Renal cortex interstitium (tissue), 11 donors: ENCODE results near the gene TNFRSF19. TPM values are rescaled to one million over a fixed set of nuclear protein-coding genes. Genes with fewer than 3 reads are reported as not detected.
"Not testable (repeated sequence)": the region's sequence is repeated elsewhere in the genome, so short reads cannot be mapped to it uniquely, and the experiment has no call there.

Source experiments
- DNase-seq, 11 donors: peaks; one replicate each; pipeline ENCODE4 v3.0.0-alpha.2; 2013; ENCODE audit warnings: low read depth in 9 of 11, low spot score in 4 of 11; ENCODE audit errors: extremely low read depth in 1 of 11
- polyA plus RNA-seq, 3 donors: library from polyadenylated mRNA; unstranded; fragments of 120-200 nt; gene quantifications; one replicate each; pipeline ENCODE4 v1.2.1, GENCODE V29; 2013; ENCODE audit not compliant: insufficient read length in 3 of 3

The TNFRSF19 gene
- polyA plus RNA-seq, 3 donors, result 50.6 to 60.0 (median 54.1) TPM

DNA sequence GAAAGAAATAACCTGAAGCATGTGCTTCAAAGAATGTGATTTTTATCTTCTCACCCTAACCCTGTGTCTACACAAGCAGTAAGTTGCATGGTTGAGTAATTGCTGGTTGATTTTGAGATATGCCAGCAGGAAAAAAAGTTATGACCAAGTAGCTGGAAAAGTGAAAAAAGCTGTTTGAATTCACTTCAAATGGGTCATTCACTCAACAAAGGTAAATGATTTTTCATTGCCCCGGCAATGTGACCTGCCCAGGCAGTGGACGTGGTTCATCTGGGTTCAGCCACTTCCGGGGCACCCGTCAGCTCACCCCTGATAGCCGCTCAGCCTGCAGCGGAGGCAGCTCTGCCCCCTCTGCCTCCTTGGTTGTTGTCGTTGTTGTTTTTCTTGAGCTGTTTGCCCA is 18.5 kb downstream of the TNFRSF19 start:
- no peak for DNase-seq

DNA sequence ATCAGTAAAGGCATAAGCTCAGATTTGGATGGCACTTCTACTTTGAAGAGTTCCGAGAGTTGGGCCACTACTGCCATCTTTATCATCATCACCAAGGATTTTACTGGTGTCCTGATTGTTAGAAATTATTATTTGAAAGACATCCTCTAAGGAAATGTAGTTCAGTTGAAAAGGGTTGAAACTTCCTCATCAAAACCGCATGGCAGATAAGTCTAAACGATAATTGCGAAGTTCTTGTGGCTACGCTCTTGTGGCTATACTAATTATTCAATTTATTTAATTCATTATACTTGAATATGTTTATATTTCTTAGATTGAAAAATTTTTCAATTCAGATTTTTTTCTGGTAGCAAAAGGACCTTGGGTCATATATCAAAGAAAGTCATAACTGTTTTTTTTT is 22.4 kb downstream of the TNFRSF19 start:
- DNase-seq, result no peak

DNA sequence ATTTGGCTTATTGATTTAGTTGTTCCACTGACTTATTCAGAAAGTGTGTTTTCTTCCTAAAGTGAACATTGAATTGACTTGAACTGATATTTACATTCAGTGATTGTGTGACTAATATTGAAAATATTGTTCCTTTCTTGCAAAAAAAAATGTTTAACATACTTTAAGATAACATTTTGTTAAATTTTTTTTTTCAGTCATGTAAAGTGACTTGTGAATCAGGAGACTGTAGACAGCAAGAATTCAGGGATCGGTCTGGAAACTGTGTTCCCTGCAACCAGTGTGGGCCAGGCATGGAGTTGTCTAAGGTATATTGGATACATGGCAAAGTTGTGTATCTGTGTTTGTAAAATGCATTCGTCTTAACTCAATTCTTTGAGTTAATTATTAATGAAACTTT is 22.9 kb downstream of the TNFRSF19 start:
- DNase-seq, result no peak

DNA sequence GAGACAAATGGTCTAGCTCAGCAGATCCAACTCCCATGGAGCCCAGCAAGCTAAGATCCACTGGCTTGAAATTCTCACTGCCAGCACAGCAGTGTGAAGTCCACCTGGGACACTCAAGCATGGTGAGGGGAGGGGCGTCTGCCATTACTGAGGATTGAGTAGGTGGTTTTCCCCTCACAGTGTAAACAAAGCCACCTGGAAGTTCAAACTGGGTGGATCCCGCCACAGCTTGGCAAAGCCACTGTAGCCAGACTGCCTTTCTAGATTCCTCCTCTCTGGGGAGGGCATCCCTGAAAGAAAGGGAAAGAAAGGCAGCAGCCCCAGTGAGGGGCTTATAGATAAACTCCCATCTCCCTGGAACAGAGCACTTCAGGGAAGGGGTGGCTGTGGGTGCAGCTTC is 24.1 kb downstream of the TNFRSF19 start:
- not testable (repeated sequence) for DNase-seq

DNA sequence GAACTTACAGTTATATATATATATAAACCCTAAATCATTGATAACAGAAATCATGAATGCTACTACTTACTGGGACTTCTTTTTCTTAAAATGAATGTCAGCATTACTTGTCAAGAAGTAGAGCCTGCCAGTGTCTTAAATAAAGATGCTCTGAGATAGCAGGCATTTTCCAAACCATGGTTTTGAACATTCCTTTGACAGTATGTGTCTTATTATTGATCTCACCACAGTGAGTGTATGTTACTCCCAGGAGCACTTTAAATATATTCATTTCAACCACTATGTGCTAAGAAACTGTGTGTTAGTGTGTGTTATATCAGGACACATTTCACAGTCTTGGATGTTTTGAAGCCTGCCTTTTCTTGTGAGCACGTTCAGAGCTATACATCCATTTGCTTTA is 28.2 kb downstream of the TNFRSF19 start:
- no peak for DNase-seq

DNA sequence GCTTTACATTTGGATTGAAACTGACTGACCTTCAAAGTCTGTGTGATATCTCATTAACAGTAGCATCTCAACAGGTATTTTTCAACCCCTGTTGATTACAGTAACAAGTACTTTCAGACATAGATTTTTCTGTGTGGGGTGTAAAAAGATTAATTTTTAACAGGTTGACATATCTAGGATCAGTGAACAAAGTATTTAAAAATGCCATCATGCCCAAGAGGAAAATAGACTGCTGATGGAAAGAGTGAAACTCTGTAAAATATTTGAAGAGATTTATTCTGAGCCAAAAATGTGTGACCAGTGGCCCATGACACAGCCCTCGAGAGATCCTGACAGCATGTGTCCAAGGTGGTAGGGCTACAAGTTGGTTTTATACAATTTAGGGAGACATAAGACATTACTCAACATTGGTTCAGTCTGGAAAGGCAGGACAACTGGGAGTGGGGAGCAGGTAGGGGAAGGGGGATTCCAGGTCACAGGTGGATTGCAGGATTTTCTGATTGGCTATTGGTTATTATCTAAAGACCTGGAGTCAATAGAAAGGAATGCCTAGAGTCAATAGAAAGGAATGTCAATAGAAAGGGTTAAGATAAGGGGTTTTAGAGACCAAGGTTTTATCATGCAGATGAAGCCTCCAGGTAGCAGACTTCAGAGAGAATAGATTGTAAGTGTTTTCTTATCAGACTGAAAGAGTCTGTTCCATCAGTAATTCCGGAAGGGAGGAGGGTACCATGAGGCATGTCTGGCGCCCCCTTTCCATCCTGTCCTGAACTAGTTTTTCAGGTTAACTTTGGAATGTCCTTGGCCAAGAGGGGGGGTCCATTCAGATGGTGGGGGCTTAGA is 29.1 kb downstream of the TNFRSF19 start:
- DNase-seq, result no peak

DNA sequence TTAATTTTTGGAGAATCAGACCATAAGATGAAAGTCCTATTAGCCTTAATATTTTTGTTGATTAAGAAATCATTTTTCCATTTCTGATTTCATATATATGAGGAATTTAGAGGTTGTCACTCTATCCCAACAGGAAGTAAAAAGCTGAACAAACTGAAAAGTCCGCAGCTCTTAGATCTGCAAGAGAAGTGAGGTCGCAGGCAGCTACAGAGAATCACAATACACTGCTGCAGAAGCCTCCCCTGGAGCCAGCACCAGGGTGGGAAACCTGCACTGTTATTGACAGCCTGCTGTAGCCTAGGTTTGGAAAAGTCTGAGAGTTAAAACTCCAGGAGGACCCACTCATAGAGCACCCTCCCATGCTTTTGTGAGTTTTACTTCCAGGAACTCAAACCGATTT is 29.9 kb downstream of the TNFRSF19 start:
- no peak for DNase-seq

DNA sequence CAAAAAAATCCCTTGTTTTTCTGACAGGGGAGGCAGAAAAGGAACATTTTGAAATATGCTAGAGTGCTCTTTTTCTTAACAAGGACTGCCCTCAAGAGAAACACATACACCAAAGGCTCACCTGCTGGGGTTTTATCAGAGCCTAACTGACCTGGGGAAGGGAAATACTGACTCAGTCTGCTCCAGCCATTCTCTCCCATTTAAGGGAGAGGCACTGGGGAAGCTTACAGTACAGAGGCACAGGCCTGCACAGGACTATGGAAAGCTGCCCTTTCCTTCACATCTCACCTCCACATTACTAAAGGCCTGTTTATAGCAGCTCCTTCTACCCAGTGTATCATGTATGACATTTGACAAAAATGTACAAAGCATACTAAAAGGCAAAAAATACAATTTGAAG is 30.3 kb downstream of the TNFRSF19 start:
- no peak for DNase-seq

DNA sequence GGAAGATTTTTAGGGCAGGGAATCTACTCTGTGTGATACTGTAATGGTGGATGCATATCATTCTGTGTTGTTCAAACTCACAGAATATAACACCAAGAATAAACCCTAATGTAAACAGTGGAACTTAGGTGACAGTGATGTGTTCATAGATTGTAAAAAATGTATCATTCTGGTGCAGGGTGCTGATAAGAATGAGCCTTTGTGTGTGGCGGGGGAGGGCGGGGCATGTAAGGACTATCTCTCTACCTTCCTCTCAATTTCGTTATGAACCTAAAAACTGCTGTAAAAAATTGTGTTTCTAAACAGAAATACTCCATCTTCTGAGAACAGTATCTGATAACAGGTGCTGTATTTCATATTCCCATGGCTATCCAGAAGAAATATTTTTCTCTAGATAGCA is 35.6 kb downstream of the TNFRSF19 start:
- no peak for DNase-seq

DNA sequence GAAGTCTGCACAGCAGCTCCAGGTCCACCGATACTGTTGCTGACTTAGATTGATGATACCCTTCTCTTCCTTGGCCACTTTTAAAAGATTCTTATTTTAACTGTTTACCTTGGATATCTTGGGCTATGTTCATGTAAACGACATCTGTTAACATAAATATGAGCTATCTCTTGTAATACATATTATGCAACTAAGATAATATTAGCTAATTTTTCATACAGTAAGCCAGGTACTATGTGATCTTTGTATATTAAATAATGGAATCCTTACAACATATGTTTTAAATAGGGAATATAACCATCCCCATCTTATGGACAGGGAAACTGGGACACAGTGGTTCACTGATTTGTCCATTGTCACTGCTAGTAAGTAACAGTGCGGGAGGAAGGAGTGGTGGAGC is 37.9 kb downstream of the TNFRSF19 start:
- no peak for DNase-seq

DNA sequence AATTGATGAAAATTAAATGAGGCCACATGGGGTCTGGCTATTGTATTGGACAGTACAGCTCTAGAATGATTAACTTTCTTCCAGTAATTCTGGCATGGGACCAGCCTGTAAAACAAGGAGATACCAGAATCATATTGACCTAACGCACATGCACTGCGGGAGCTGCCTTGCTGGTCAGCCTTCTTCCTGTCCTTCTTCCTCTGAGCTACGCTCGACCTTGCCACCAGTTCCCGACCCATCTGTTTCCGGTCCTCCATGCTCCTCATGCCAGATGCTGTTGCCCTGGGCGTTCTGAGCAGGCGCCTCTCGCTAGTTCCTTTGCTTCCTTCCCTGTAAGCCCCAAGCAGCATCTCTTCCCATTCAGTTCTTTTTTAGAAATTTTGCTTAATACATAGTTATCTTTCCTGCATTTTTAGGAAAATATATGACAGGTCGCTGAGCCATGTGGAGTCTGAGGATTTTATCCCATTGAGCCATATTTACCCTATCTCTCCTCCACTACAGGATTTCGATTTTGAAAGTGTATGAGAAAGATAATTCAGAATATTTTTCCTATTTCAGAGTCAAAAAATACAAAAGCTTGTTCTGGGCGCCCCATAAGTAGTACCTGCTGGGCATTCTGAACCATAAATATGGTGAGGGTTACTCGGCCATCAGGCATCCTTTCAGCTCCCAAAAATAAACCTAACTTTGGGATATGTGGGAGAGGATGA is 38.6 kb downstream of the TNFRSF19 start:
- no peak for DNase-seq

DNA sequence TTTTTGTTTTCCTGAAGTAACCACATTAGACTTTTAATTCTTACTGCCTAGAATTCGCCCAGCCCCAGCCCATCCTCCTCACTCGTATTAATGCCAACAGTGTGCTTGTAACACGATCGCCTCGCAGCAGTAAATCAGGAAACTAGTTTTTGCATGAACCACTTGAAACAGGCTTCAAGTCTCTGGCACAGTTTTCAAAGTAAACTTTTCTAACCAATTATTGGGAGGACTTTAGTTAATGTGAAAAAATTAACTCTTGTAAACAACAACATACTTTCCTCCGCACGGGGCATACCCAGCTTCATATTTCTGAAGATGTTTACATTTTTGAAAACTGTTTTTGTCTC is 39.2 kb downstream of the TNFRSF19 start:
- DNase-seq, result peak in 6 of 11 donors; percentile 62 to 81 (median 72)

DNA sequence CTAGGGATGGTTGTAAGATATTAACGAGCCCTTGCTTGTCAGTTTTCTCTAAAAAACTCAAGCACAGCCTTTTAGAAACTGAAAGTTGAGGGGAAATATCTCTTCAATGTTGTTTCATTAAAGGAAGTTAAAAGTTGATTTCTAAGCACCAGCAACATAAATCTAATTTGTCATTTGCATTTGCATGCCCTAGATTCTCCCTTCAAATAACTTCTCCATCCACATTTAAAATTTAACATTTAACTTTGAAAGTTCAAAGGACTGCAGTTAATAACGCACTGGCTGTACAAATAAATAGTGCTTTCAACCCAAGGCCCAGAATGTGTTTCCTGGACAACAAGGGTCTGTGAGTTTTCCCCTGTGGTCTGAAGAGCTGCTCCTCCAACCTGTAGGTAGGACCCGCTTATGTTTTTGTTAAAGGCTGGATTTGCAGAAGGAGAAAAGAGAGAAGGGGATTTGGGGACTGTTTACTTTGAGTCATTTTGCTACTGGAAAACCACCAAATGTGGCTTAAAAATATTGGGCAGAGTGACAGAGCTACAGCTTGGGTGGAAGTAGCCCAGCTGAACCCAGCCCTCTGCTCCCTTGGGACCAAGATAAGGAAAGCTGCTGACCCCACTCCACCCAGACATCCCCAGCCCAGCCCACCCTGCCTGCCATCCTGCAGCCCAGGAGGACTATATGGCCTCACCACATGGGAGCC is 39.8 kb downstream of the TNFRSF19 start:
- no peak for DNase-seq

DNA sequence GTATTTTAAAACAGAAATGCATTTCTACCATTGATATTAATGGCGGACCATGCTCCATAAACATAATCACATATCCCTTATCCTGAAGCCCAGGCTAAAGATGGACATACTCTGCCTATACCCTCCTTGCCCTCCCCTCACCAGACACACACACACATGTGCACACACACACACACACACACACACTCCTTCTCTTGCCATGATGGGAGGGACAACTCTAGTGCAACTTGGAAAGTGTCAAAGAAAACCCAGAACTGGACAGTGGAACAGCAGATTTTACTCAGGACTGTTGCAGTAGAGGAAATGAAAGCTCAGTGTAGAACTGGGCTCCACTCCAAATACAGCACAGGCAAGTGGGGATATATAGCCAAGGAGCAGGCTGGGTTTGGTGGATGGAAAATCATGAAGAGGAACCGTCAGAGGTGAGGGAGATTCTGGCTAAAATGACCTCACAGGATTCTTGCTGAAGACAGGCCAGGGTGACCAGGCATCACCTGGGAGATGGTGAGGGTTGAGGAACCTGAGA is 40.8 kb downstream of the TNFRSF19 start:
- no peak for DNase-seq

DNA sequence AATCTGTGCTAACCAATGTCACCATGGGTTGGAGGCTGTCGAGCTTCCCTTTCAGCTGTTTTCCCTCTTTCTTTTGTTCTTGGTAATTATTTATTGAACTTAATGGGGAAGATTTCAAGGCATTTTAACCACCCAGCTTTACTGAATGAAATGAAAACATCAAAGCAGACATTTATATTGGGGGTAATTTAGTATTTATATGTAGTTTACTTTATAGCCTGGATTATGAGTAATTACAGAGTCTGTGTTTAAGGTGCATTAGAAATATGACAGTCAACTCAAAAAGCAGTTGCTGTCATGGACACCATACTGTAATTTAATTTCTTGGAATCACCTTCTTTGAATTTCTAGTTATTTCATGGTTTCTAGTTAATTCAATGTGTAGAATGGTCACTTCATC is 42.0 kb downstream of the TNFRSF19 start:
- no peak for DNase-seq

DNA sequence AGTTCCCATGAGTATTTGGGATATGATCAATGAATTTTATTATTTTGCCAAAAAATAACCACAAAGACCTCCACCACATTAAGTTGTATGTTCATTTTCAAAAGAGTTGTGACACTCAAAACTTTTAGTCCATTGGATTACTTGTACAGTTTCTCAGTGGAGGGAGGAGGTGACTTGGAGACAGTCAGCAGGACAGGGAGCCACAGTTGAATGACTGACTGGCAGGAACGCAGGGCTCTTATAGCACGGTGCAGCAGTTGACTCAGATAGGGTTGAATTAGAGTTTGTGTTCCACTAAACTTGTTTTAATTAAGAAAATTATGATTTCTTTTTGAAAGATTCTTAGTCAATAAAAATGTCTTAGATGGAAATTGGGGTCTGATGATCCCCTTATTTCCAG is 42.5 kb downstream of the TNFRSF19 start:
- DNase-seq, result no peak

DNA sequence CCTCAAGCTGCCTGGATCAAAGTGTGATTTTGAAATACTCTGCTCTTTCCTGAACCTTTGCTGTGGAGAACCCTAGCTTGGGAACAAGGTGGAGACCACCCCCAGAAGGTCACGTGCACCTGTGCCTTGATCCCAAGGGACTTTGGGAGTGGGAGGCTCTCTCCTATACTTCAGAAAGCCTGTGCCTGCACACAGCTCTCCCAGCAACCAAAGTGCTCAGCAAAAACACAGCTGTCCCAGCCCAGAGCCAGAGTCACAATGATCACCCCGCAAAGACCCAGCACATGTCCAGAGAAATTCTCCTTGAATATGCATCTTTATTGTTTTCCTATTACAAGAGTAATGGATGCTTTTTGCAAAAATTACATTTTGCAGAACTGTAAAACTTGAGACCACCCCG is 43.4 kb downstream of the TNFRSF19 start:
- no peak for DNase-seq

DNA sequence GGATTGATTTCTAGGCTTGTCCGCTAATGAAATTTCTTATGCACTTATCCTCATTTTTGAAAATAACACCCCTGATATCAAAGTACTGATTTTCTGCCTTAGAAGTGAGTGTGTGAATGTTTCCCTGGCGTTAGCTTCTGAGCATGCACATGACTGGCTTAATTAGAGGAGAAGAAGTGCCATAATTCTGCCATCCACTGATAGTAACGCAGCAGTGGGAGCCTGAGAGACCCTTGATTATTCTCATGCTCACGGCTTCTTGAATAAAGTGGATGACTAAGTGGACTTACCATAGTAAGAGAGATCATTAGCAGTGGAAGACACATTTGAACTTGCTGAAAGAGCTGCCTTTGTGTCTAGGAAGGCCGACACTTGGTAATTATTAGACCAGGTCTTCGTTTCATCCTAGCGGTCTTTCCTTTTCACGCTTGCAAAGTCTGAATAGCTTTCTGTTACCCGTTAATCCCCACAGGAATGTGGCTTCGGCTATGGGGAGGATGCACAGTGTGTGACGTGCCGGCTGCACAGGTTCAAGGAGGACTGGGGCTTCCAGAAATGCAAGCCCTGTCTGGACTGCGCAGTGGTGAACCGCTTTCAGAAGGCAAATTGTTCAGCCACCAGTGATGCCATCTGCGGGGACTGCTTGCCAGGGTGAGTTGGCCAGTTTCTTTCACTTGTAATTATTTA is 45.3 kb downstream of the TNFRSF19 start:
- no peak for DNase-seq

DNA sequence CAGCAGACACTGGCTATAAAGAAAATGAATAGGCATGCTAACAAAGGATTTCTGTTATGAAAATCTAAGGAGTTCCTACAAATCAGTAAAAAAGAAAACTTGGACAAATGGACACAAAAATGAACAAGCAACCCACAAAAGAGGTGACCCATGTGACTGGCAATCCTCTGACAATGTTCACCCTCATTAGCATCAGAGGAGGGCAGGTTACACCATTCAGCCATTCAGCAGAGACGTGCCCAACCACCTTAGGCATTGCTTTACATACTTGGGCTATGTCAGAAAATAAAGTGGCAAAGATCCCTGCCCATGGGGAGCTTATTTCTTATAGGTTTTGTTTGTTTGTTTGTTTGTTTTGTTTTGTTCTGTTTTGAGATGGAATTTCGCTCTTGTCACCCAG is 46.0 kb downstream of the TNFRSF19 start:
- no peak for DNase-seq
